Measurements from ENCODE around the gene UBAC1. TPM values are rescaled to one million over a fixed set of nuclear protein-coding genes. Genes with fewer than 3 reads are reported as not detected.

UBAC1 gene
- polyA plus RNA-seq, 1 donor from 2014 or later: 92.3 TPM

- no peak overlapping the region for H3K4me2 ChIP-seq (ENCODE audit: low read length)
- no peaks in the 10 kb centered on the region for H3K9me3 ChIP-seq (ENCODE audit: low read length)
- TF ChIP-seq REST (IDR thresholded peaks at IDR 0.05; ENCODE audit: borderline replicate concordance) (no peak), CTCF (IDR thresholded peaks at IDR 0.05; ENCODE audit: poor library complexity, severe bottlenecking) (no peak), TAF1 (IDR thresholded peaks at IDR 0.05; ENCODE audit: low read depth) (no peak), EP300 (conservative IDR thresholded peaks at IDR 0.05; ENCODE audit: poor library complexity, severe bottlenecking) (no peak), EZH2 (IDR thresholded peaks at IDR 0.05; ENCODE audit: borderline replicate concordance, insufficient read depth, low read length, poor library complexity, severe bottlenecking) (no peak), MXI1 (conservative IDR thresholded peaks at IDR 0.05; ENCODE audit: poor library complexity, severe bottlenecking) (no peak), POLR2AphosphoS5 (IDR thresholded peaks at IDR 0.05) (no peak), SMC3 (conservative IDR thresholded peaks at IDR 0.05; ENCODE audit: poor library complexity) (no peak), RAD21 (conservative IDR thresholded peaks at IDR 0.05) (no peak)
- H4K20me1 ChIP-seq (ENCODE audit: insufficient read depth): no peaks in the 10 kb centered on the region
- H3K9ac ChIP-seq (ENCODE audit: low read length): no peak overlapping the region
- H3K4me3 ChIP-seq (ENCODE audit: low read length): no peak overlapping the region
- H3K79me2 ChIP-seq (replicated peaks; ENCODE audit: insufficient read depth, low read length): no peaks in the 10 kb centered on the region
- no peaks in the 10 kb centered on the region for H3K9me2 ChIP-seq (ENCODE audit: insufficient read depth, low read length)
- H3K36me3 ChIP-seq (ENCODE audit: insufficient read depth, low read length): no peaks in the 10 kb centered on the region
- H3K27ac ChIP-seq (ENCODE audit: low read length): no peak overlapping the region
- no peak overlapping the region for H2AFZ ChIP-seq (ENCODE audit: low read depth, low read length)
- no peaks in the 10 kb centered on the region for H3K27me3 ChIP-seq (ENCODE audit: insufficient read depth, low read depth, low read length)
- H3F3A ChIP-seq (ENCODE audit: insufficient read depth, low read length, poor library complexity, severe bottlenecking): no peaks in the 10 kb centered on the region
Observed at GRCh38 chr9:135931349-135931820, 29.8 kb downstream of the UBAC1 start.

GRCh38 chr9:135930446-135931345, 30.5 kb downstream of the UBAC1 start:
- Histone ChIP-seq H2AFZ (ENCODE audit: low read depth, low read length) (no peak overlapping the region), H3K9ac (ENCODE audit: low read length) (no peak overlapping the region), H3K4me2 (ENCODE audit: low read length) (no peak overlapping the region), H3F3A (ENCODE audit: insufficient read depth, low read length, poor library complexity, severe bottlenecking) (no peaks in the 10 kb centered on the region), H3K36me3 (ENCODE audit: insufficient read depth, low read length) (no peaks in the 10 kb centered on the region), H4K20me1 (ENCODE audit: insufficient read depth) (no peaks in the 10 kb centered on the region), H3K27ac (ENCODE audit: low read length) (no peak overlapping the region), H3K9me3 (ENCODE audit: low read length) (no peaks in the 10 kb centered on the region), H3K79me2 (replicated peaks; ENCODE audit: insufficient read depth, low read length) (no peaks in the 10 kb centered on the region), H3K9me2 (ENCODE audit: insufficient read depth, low read length) (no peaks in the 10 kb centered on the region), H3K27me3 (ENCODE audit: insufficient read depth, low read depth, low read length) (no peaks in the 10 kb centered on the region), H3K4me3 (ENCODE audit: low read length) (no peak overlapping the region)
- TF ChIP-seq EP300 (conservative IDR thresholded peaks at IDR 0.05; ENCODE audit: poor library complexity, severe bottlenecking): no peak
- TF ChIP-seq EZH2 (IDR thresholded peaks at IDR 0.05; ENCODE audit: borderline replicate concordance, insufficient read depth, low read length, poor library complexity, severe bottlenecking): no peak
- TF ChIP-seq POLR2AphosphoS5 (IDR thresholded peaks at IDR 0.05): no peak
- no peak for TF ChIP-seq SMC3 (conservative IDR thresholded peaks at IDR 0.05; ENCODE audit: poor library complexity)
- TF ChIP-seq MXI1 (conservative IDR thresholded peaks at IDR 0.05; ENCODE audit: poor library complexity, severe bottlenecking): no peak
- TF ChIP-seq TAF1 (IDR thresholded peaks at IDR 0.05; ENCODE audit: low read depth): no peak
- TF ChIP-seq RAD21 (conservative IDR thresholded peaks at IDR 0.05): no peak
- TF ChIP-seq CTCF (IDR thresholded peaks at IDR 0.05; ENCODE audit: poor library complexity, severe bottlenecking): no peak
- no peak for TF ChIP-seq REST (IDR thresholded peaks at IDR 0.05; ENCODE audit: borderline replicate concordance)
